ENCODE data around the gene FNIP1.
"Not testable (repeated sequence)": the region's sequence is repeated elsewhere in the genome, so short reads cannot be mapped to it uniquely, and the experiment has no call there.

The FNIP1 gene

GRCh38 chr5:131786900-131787692 is 9.7 kb downstream of the FNIP1 start:
- DNase-seq: no peak

- DNase-seq: no peak
These were observed 10.8 kb downstream of the FNIP1 start for GRCh38 chr5:131786036-131786435.

GRCh38 chr5:131783874-131784273 is 12.9 kb downstream of the FNIP1 start:
- no peak for DNase-seq

- DNase-seq: no peak
These were observed 13.5 kb downstream of the FNIP1 start for GRCh38 chr5:131783357-131783756.

- no peak for DNase-seq
These were observed 14.1 kb downstream of the FNIP1 start for GRCh38 chr5:131782717-131783116.

GRCh38 chr5:131778141-131778540 is 18.7 kb downstream of the FNIP1 start:
- not testable (repeated sequence) for DNase-seq

GRCh38 chr5:131776450-131776849 is 20.4 kb downstream of the FNIP1 start:
- DNase-seq: no peak

GRCh38 chr5:131774652-131775367 is 22.0 kb downstream of the FNIP1 start:
- no peak for DNase-seq

- no peak for DNase-seq
These were observed 23.0 kb downstream of the FNIP1 start for GRCh38 chr5:131773805-131774204.

GRCh38 chr5:131771692-131772091 is 25.1 kb downstream of the FNIP1 start:
- no peak for DNase-seq

GRCh38 chr5:131769961-131770360 is 26.9 kb downstream of the FNIP1 start:
- DNase-seq: no peak

- no peak for DNase-seq
These were observed 27.5 kb downstream of the FNIP1 start for GRCh38 chr5:131769336-131769735.

- DNase-seq: no peak
These were observed 28.9 kb downstream of the FNIP1 start for GRCh38 chr5:131767891-131768290.

GRCh38 chr5:131766689-131767088 is 30.1 kb downstream of the FNIP1 start:
- no peak for DNase-seq

GRCh38 chr5:131765261-131765660 is 31.6 kb downstream of the FNIP1 start:
- no peak for DNase-seq

- no peak for DNase-seq
These were observed 32.8 kb downstream of the FNIP1 start for GRCh38 chr5:131763968-131764367.

GRCh38 chr5:131760793-131761192 is 36.0 kb downstream of the FNIP1 start:
- no peak for DNase-seq

- DNase-seq: no peak
These were observed 37.1 kb downstream of the FNIP1 start for GRCh38 chr5:131759704-131760103.

GRCh38 chr5:131758520-131758900 is 38.3 kb downstream of the FNIP1 start:
- peak; percentile 15 for DNase-seq

GRCh38 chr5:131757830-131758519 is 38.8 kb downstream of the FNIP1 start:
- no peak for DNase-seq

GRCh38 chr5:131756942-131757341 is 39.9 kb downstream of the FNIP1 start:
- no peak for DNase-seq

- no peak for DNase-seq
These were observed 42.5 kb downstream of the FNIP1 start for GRCh38 chr5:131754363-131754762.

GRCh38 chr5:131751506-131751905 is 45.3 kb downstream of the FNIP1 start:
- DNase-seq: no peak
